A549 treated with RU486 at 1 μM for 4 hours (cell line): ENCODE data around the gene FOXD4L6. TPM values are rescaled to one million over a fixed set of nuclear protein-coding genes. Genes with fewer than 3 reads are reported as not detected.

Experiments
- total RNA-seq: library from RNA; stranded (reverse); fragments of 200-300 nt; extraction: Qiagen RNA extraction; gene quantifications from 5 replicates; pipeline ENCODE4 v1.2.3, GENCODE V29; 2022; ENCODE audit warnings: low read depth

Gene FOXD4L6
- 0.11 TPM in 1 of 5 replicates, not detected in the others for total RNA-seq

GRCh38 chr9:41128581-41128980 lies at the start of gene FOXD4L6:
TSS of gene FOXD4L6 (minus strand) at chr9:41128681. CDS start at chr9:41128383, 298 bp downstream.

Other genes with a start within 250 kb of the FOXD4L6 start
- 16.7 to 49.4 TPM (median 25.5 TPM) in 5 replicates for gene ZNG1F, start 60.6 kb upstream of the FOXD4L6 start, total RNA-seq